Measurements from ENCODE around the gene SLC6A18.

Gene SLC6A18

GRCh38 chr5:1239505-1240251 is 14.5 kb downstream of the SLC6A18 start:
- Histone ChIP-seq H3K27me3 (replicated peaks) (no peaks in the 10 kb centered on the region), H3K27ac (no peak overlapping the region), H3K4me3 (ENCODE audit: low read depth, low read length) (no peak overlapping the region), H3K36me3 (replicated peaks) (no peaks in the 10 kb centered on the region)
- in situ Hi-C loops (cut with HindIII; ENCODE audit: low pct_ligation_motif_present, low sequenced_read_pairs) = no loop called here
- no peak for DNase-seq
- TF ChIP-seq CTCF (IDR thresholded peaks at IDR 0.05; ENCODE audit: low read depth, low read length, missing control alignments) = no peak

- Histone ChIP-seq H3K4me3 (ENCODE audit: low read depth, low read length) (no peak overlapping the region), H3K27ac (no peak overlapping the region), H3K27me3 (replicated peaks) (no peaks in the 10 kb centered on the region), H3K36me3 (replicated peaks) (no peaks in the 10 kb centered on the region)
- no peak for TF ChIP-seq CTCF (IDR thresholded peaks at IDR 0.05; ENCODE audit: low read depth, low read length, missing control alignments)
- in situ Hi-C loops (cut with HindIII; ENCODE audit: low pct_ligation_motif_present, low sequenced_read_pairs) = no loop called here
- DNase-seq = no peak
Observed at GRCh38 chr5:1240496-1241260, 15.5 kb downstream of the SLC6A18 start.

- in situ Hi-C loops (cut with HindIII; ENCODE audit: low pct_ligation_motif_present, low sequenced_read_pairs) = no loop called here
- Histone ChIP-seq H3K36me3 (replicated peaks) (no peaks in the 10 kb centered on the region), H3K4me3 (ENCODE audit: low read depth, low read length) (no peak overlapping the region), H3K27me3 (replicated peaks) (peaks cover 5% of the 10 kb centered on the region), H3K27ac (no peak overlapping the region)
- DNase-seq = no peak
- TF ChIP-seq CTCF (IDR thresholded peaks at IDR 0.05; ENCODE audit: low read depth, low read length, missing control alignments) = no peak
Observed at GRCh38 chr5:1241509-1242080, 16.4 kb downstream of the SLC6A18 start.

- Histone ChIP-seq H3K4me3 (ENCODE audit: low read depth, low read length) (no peak overlapping the region), H3K27me3 (replicated peaks) (peaks cover 9% of the 10 kb centered on the region), H3K27ac (no peak overlapping the region), H3K36me3 (replicated peaks) (no peaks in the 10 kb centered on the region)
- DNase-seq = no peak
- no peak for TF ChIP-seq CTCF (IDR thresholded peaks at IDR 0.05; ENCODE audit: low read depth, low read length, missing control alignments)
- in situ Hi-C loops (cut with HindIII; ENCODE audit: low pct_ligation_motif_present, low sequenced_read_pairs) = no loop called here
Observed at GRCh38 chr5:1242733-1243486, 17.7 kb downstream of the SLC6A18 start.

- in situ Hi-C loops (cut with HindIII; ENCODE audit: low pct_ligation_motif_present, low sequenced_read_pairs) = no loop called here
- DNase-seq = no peak
- Histone ChIP-seq H3K27me3 (replicated peaks) (peaks cover 9% of the 10 kb centered on the region), H3K27ac (no peak overlapping the region), H3K36me3 (replicated peaks) (no peaks in the 10 kb centered on the region), H3K4me3 (ENCODE audit: low read depth, low read length) (no peak overlapping the region)
- no peak for TF ChIP-seq CTCF (IDR thresholded peaks at IDR 0.05; ENCODE audit: low read depth, low read length, missing control alignments)
Observed at GRCh38 chr5:1243487-1244130, 18.4 kb downstream of the SLC6A18 start.

Data from brain microvascular endothelial cell (primary cell).